SK-N-SH (cell line): ENCODE results near the gene PIP5KL1. TPM values are rescaled to one million over a fixed set of nuclear protein-coding genes. Genes with fewer than 3 reads are reported as not detected.

Experiments
- CTCF ChIA-PET: fragments of 300-600, 350-600 bp; formaldehyde crosslinking; extraction: SDS; loops from one replicate; lab custom pipeline; 2021; lab: Yijun Ruan, JAX
- POLR2A ChIA-PET: fragments of 350-600 bp; sonication (Branson Sonifier 250); formaldehyde crosslinking; extraction: SDS; loops from one replicate; lab custom pipeline; 2020; ENCODE audit warnings: antibody characterized with exemption, inconsistent platforms; lab: Yijun Ruan, JAX
- DNase-seq: peaks from one replicate; pipeline ENCODE4 v3.0.0; 2012
- H2AFZ ChIP-seq: fragments of 200-600 bp; sonication (generic); 2 replicates; pipeline ENCODE4 v1.8.1; 2016; ENCODE audit warnings: antibody characterized with exemption, mild to moderate bottlenecking, low read depth
- H3F3A ChIP-seq: fragments of 200-600 bp; sonication (generic); replicated peaks from 2 replicates; pipeline ENCODE3; 2016; ENCODE audit warnings: antibody characterized with exemption, mild to moderate bottlenecking; ENCODE audit not compliant: insufficient read depth
- H3K27ac ChIP-seq, 2 experiments: fragments of 200-500 bp in 1 of 2; fragments of 200-600 bp in 1 of 2; sonication (Bioruptor generic) in 1 of 2; sonication (generic), shearing (Covaris generic) in 1 of 2; 2 replicates each; pipeline versions ENCODE4 v1.5.1 to v1.6.1; 2014 to 2016; ENCODE audit warnings: low read depth in 2 of 2, inconsistent platforms in 1 of 2, low read length in 1 of 2, mild to moderate bottlenecking in 1 of 2, mixed read lengths in 1 of 2
- H3K27me3 ChIP-seq: fragments of 200-600 bp; sonication (generic), shearing (Covaris generic); 2 replicates; pipeline ENCODE4 v1.6.1; 2016; ENCODE audit warnings: mixed run types; ENCODE audit not compliant: insufficient read depth
- H3K36me3 ChIP-seq, 2 experiments: fragments of 200-500 bp in 1 of 2; fragments of 200-600 bp in 1 of 2; sonication (Bioruptor generic) in 1 of 2; sonication (generic) in 1 of 2; replicated peaks in 1 of 2; 2 replicates each; pipeline versions ENCODE3 to v1.5.1; 2014 to 2016; ENCODE audit warnings: low read length in 1 of 2, mild to moderate bottlenecking in 1 of 2; ENCODE audit not compliant: insufficient read depth in 2 of 2, control insufficient read depth in 1 of 2
- H3K4me1 ChIP-seq, 2 experiments: fragments of 200-500 bp in 1 of 2; fragments of 200-600 bp in 1 of 2; sonication (Bioruptor generic) in 1 of 2; sonication (generic), shearing (Covaris generic) in 1 of 2; 2 replicates each; pipeline versions ENCODE4 v1.5.1 to v1.6.1; 2014 to 2016; ENCODE audit warnings: low read depth in 1 of 2, low read length in 1 of 2, mixed run types in 1 of 2; ENCODE audit not compliant: insufficient read depth in 2 of 2, control insufficient read depth in 1 of 2
- H3K4me2 ChIP-seq: fragments of 200-600 bp; sonication (generic), shearing (Covaris generic); 2 replicates; pipeline ENCODE4 v1.6.1; 2017; ENCODE audit warnings: mixed run types
- H3K4me3 ChIP-seq, 2 experiments: fragments of 200-500 bp in 1 of 2; fragments of 200-600 bp in 1 of 2; sonication (Bioruptor generic) in 1 of 2; sonication (generic), shearing (Covaris generic) in 1 of 2; 2 replicates each; pipeline versions ENCODE4 v1.5.1 to v1.8.1; 2014 to 2016; ENCODE audit warnings: low read depth in 2 of 2, inconsistent platforms in 1 of 2, low read length in 1 of 2, mild to moderate bottlenecking in 1 of 2, mixed read lengths in 1 of 2, moderate library complexity in 1 of 2
- H3K79me2 ChIP-seq: fragments of 200-600 bp; sonication (generic); 2 replicates; pipeline ENCODE4 v1.8.1; 2017; ENCODE audit warnings: mild to moderate bottlenecking; ENCODE audit not compliant: insufficient read depth
- H3K9ac ChIP-seq: fragments of 200-600 bp; sonication (generic); 2 replicates; pipeline ENCODE4 v1.6.1; 2017; ENCODE audit warnings: mixed run types
- H3K9me2 ChIP-seq: fragments of 200-600 bp; sonication (generic); 2 replicates; pipeline ENCODE4 v1.6.1; 2017; ENCODE audit warnings: mixed run types
- H3K9me3 ChIP-seq: fragments of 200-600 bp; sonication (generic); 2 replicates; pipeline ENCODE4 v1.6.1; 2017; ENCODE audit warnings: mixed run types, mild to moderate bottlenecking, moderate library complexity
- H4K20me1 ChIP-seq: fragments of 200-600 bp; sonication (generic); 2 replicates; pipeline ENCODE4 v1.6.1; 2017; ENCODE audit warnings: mild to moderate bottlenecking, mixed run types; ENCODE audit not compliant: insufficient read depth
- CHD2 ChIP-seq: fragments of 150-350 bp; IDR thresholded peaks from 2 replicates; pipeline ENCODE4 v1.6.1; 2018; ENCODE audit warnings: low read length; ENCODE audit not compliant: partially characterized antibody
- EZH2phosphoT487 ChIP-seq: fragments of 200-600 bp; sonication (generic); IDR thresholded peaks from 2 replicates; pipeline ENCODE4 v1.6.1; 2017; ENCODE audit warnings: low read depth, mixed run types, mild to moderate bottlenecking, antibody characterized with exemption, moderate library complexity, borderline replicate concordance
- IRF3 ChIP-seq: fragments of 150-350 bp; IDR thresholded peaks from 2 replicates; pipeline ENCODE4 v1.6.1; 2016; ENCODE audit warnings: mild to moderate bottlenecking, low read depth, low read length
- MXI1 ChIP-seq: IDR thresholded peaks from 2 replicates; pipeline ENCODE4 v1.6.1; 2012; ENCODE audit warnings: mild to moderate bottlenecking, low read depth, low read length, improper control_type of control experiment
- NFIC ChIP-seq: IDR thresholded peaks from 2 replicates; pipeline ENCODE4 v1.4.0; 2012; ENCODE audit warnings: borderline replicate concordance
- RCOR1 ChIP-seq: fragments of 150-350 bp; IDR thresholded peaks from 2 replicates; pipeline ENCODE4 v1.6.1; 2017; ENCODE audit warnings: antibody characterized with exemption, low read length
- SIN3A ChIP-seq: IDR thresholded peaks from 2 replicates; pipeline ENCODE4 v1.6.1; 2012; ENCODE audit warnings: low read depth, mild to moderate bottlenecking, low read length, moderate library complexity, borderline replicate concordance
- SMC3 ChIP-seq: IDR thresholded peaks from 2 replicates; pipeline ENCODE4 v1.6.1; 2012; ENCODE audit warnings: low read depth, low read length, improper control_type of control experiment
- USF1 ChIP-seq: IDR thresholded peaks from 2 replicates; pipeline ENCODE4 v1.4.0; 2012; ENCODE audit warnings: low read depth, borderline replicate concordance
- WGBS: methylation state at CpG from one replicate; pipeline ENCODE4 v1.1.6; 2017; ENCODE audit warnings: low lambda C conversion rate; 5-methylcytosine and 5-hydroxymethylcytosine counted together
- polyA plus RNA-seq, 3 experiments: library from polyadenylated mRNA; depleted of rRNA; stranded (reverse); fragments of >200 nt; gene quantifications; 2 replicates each; pipeline ENCODE4 v1.2.3, GENCODE V29; 2012
- TF ChIP-seq, protein P1 (sequence below): IDR thresholded peaks from 2 replicates; pipeline ENCODE4 v1.4.0; 2012; ENCODE audit warnings: low read depth, borderline replicate concordance
- TF ChIP-seq, protein P2 (sequence below): IDR thresholded peaks from 2 replicates; pipeline ENCODE4; 2012

PIP5KL1 gene
- polyA plus RNA-seq, 1 of the 3 experiments (the other 2 are of a cell fraction), result 4.0 TPM

DNA sequence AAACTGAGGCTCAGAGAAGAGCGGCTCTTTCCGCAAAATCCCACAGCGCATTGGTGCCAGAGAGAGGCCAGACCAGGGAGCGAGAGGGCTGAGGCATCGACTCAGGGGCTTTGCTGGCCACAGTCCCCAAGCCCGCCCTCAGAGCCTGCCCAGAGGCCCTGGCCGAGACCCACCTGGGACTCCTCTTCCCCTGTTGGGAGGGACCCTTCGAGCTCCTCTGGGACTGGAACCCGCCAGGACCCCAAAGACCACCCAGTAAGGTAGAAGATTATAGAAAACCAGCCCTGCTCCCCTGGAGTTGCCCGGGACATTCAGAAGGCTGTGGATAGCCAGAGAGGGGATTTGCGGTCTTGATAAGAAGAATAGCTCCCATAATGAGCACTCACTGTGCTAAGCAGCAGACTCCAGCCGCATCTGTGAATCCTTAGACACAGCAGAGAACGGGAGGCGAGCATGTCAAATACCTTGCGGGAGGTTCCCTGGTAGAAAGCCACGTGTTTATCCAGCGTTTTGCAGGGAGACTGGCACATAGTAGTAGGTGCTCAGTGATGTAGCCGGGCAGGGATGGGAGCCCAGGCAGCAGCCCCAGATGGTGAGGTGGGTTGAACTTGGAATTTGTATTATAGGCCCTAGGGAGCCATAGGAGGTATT lies 52.5 kb downstream of the PIP5KL1 start:
- Histone ChIP-seq H3K9me3 (no peaks in the 10 kb centered on the region), H3F3A (peaks cover 2% of the 10 kb centered on the region), H3K36me3 (no peaks in the 10 kb centered on the region), H3K27me3 (no peaks in the 10 kb centered on the region), H3K27ac (peak overlapping the region in 1 of 2 experiments; percentile 59; a peak in 1 of 4 replicates), H3K4me2 (peak overlapping the region; percentile 97), H4K20me1 (no peaks in the 10 kb centered on the region), H3K9me2 (no peaks in the 10 kb centered on the region), H3K79me2 (peaks cover 7% of the 10 kb centered on the region; the same call in 1 of the 2 replicates), H3K9ac (peak overlapping the region; percentile 63; the same call in 1 of the 2 replicates), H3K4me3 (peak overlapping the region; percentile 52 to 71), H3K4me1 (peaks cover 9 to 39% of the 10 kb centered on the region in 2 experiments; a peak in 2 of 4 replicates), H2AFZ (peak overlapping the region; percentile 93)
- ChIA-PET POLR2A (interaction anchor here (0.5 kb wide), 1 partner anchor 280 kb away, joined by 3 read pairs; no protein-coding TSS in a partner anchor), CTCF (interaction anchor here (0.8 to 5.9 kb wide), 5 partner anchors 8 to 143 kb away, joined by 3 to 31 read pairs (median 12); partner anchors contain the start of genes CDK9, ENG and TOR2A)
- WGBS, result 47% methylated on average over 15 of the region's 18 CpGs
- no peak for TF ChIP-seq EZH2phosphoT487
- TF ChIP-seq IRF3, result no peak
- no peak for TF ChIP-seq MXI1
- TF ChIP-seq SMC3, result no peak; the same call in 1 of the 2 replicates
- TF ChIP-seq CHD2, result no peak
- no peak for TF ChIP-seq SIN3A
- TF ChIP-seq RCOR1, result no peak
- TF ChIP-seq, protein P1, sequence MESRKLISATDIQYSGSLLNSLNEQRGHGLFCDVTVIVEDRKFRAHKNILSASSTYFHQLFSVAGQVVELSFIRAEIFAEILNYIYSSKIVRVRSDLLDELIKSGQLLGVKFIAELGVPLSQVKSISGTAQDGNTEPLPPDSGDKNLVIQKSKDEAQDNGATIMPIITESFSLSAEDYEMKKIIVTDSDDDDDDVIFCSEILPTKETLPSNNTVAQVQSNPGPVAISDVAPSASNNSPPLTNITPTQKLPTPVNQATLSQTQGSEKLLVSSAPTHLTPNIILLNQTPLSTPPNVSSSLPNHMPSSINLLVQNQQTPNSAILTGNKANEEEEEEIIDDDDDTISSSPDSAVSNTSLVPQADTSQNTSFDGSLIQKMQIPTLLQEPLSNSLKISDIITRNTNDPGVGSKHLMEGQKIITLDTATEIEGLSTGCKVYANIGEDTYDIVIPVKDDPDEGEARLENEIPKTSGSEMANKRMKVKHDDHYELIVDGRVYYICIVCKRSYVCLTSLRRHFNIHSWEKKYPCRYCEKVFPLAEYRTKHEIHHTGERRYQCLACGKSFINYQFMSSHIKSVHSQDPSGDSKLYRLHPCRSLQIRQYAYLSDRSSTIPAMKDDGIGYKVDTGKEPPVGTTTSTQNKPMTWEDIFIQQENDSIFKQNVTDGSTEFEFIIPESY, result no peak
- TF ChIP-seq NFIC, result no peak
- no peak for TF ChIP-seq USF1
- TF ChIP-seq, protein P2, sequence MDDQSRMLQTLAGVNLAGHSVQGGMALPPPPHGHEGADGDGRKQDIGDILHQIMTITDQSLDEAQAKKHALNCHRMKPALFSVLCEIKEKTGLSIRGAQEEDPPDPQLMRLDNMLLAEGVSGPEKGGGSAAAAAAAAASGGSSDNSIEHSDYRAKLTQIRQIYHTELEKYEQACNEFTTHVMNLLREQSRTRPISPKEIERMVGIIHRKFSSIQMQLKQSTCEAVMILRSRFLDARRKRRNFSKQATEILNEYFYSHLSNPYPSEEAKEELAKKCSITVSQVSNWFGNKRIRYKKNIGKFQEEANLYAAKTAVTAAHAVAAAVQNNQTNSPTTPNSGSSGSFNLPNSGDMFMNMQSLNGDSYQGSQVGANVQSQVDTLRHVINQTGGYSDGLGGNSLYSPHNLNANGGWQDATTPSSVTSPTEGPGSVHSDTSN, result no peak
- DNase-seq, result no peak
